HL-60/S4 (cell line): Measurements from ENCODE around the gene USHBP1.

Source experiments
- in situ Hi-C: fragments of 300-500 bp; cut with MboI; formaldehyde crosslinking; loops from 2 replicates; pipeline ENCODE4 v1.14.3; 2022; ENCODE audit warnings: low sequenced_read_pairs

The USHBP1 gene, protein sequence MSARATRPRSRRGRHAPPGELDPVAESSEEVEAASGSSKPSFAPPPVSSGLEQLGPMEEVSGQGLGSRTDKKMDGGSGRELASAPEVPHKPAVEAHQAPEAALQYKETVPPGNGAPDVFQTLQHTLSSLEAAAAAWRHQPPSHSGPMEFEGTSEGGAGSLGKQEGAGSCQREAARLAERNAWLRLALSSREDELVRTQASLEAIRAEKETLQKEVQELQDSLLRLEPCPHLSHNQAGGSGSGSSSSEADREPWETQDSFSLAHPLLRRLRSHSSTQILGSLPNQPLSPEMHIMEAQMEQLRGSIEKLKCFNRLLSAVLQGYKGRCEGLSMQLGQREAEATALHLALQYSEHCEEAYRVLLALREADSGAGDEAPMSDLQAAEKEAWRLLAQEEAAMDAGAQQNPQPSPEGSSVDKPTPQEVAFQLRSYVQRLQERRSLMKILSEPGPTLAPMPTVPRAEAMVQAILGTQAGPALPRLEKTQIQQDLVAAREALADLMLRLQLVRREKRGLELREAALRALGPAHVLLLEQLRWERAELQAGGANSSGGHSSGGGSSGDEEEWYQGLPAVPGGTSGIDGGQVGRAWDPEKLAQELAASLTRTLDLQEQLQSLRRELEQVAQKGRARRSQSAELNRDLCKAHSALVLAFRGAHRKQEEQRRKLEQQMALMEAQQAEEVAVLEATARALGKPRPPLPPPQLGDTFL

GRCh38 chr19:17264641-17264979, at the start of gene USHBP1:
Gene USHBP1, minus strand, starts transcription at chr19:17264745. Its CDS starts 446 bp downstream, at chr19:17264299.
- in situ Hi-C loops: no loop called here

DNA sequence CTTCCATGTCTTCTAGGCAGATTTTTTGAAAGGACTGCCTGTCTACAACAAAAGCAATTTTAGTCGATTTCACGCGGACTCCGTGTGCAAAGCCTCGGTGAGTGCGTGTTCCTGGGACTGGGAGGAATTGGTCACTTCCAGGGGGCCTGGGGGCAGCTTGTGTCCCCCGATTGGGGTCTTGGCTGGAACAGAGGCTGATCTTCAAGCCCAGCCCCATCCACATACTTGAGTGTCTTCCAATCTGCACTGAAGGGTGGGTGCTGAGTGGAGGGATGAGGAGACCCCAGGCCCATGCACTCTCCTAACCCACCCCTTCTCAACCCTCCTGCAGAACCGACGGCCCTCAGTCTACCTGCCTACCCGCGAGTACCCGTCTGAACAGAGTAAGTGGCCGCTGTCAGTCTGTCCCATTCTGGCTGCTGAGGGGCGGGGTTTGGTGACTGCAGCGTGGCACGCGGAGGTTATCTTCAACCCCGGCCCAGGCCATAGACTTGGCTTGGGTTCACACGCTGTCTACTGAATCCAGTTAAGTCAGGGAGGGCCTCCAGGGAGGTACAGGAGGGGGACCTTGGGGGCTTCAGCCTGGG, 49.6 kb upstream of the USHBP1 start:
- in situ Hi-C loops: no loop called here

- in situ Hi-C loops: no loop called here
These were observed 47.9 kb upstream of the USHBP1 start for GRCh38 chr19:17312189-17313113.

DNA sequence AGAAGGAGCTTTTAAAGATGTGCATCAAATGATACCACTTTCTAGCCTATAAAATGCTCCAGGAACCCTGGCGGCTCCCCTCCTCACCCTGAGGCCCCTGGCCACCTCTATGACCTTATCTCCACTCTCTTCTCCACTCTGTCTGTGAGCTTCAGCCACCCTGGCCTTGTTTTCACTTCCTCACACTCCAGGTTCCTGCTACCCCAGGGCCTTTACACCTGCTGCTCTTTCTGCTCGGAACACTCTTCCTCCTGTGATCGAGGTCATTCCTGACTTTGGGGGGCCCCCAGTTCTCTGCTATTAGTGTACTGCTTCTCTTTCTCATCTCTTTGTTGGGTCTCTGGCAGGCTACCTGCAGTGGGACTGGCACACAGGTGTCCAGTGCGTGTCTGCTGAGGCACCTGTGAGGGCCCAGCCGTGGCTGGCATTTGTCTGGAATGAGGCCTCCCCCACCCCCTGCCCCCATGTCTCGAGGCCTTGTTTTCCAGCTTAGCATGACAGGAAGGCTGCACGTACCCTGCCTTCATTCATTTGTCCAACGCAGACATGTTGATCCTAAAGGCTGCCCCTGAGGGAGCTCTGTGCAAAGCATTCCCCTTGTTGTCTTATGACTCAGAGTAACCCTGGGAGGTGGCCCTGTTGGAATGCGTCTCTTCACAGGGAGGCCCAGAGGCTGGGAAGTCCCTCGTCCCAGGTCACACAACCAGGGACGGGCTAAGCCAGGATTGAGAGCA, 47.1 kb upstream of the USHBP1 start:
- in situ Hi-C loops: no loop called here

- in situ Hi-C loops: no loop called here
These were observed 45.5 kb upstream of the USHBP1 start for GRCh38 chr19:17309965-17310461.

GRCh38 chr19:17309198-17309964, 44.8 kb upstream of the USHBP1 start, which contains the start of gene DDA1:
Gene DDA1, plus strand, starts transcription at chr19:17309563. Its CDS starts 92 bp downstream, at chr19:17309655.
- in situ Hi-C loops: no loop called here

DNA sequence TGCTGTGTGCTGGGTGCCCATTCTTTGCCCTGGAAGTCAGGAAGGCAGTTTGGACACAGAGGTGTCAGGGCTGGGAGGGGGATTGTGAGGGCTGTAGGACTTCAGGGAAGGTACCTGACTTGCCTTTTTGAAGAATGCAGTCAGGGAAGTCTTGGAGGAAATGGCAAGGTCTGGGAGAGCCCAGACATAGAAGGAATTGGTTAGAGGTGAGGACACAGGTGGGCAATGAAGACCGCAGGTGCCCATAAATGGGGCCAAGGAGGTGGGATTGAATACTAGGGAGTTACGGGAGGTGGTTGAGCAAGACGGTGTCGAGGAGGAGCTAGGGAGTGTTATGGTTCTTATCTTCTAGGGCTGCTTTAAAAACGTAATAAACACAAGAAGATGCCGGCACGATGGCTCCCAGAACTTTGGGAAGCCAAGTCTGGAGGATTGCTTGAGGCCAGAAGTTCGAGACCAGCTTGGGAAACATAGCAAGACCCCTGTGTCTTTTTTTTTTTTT, 43.4 kb upstream of the USHBP1 start:
- in situ Hi-C loops: no loop called here

DNA sequence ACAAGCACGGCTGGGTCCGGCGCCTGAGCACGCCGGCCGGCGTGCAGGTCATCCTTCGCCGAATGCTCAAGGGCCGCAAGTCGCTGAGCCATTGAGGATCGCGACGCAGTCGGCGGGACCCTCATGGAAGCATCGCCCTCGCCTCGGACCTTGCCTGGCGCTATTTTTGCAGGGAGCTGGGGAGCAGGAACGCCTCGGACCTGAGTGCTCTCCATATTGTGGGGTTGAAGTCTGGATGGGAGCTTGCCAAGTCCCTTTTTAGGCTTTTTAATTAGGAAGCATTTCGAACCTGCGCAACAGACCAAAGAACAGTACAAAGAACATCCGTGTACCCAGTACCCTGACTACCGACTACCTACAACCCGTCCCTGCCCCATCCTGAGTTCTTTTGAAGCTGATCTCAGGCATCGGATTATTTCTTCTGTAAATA, 41.8 kb upstream of the USHBP1 start:
- in situ Hi-C loops: no loop called here

DNA sequence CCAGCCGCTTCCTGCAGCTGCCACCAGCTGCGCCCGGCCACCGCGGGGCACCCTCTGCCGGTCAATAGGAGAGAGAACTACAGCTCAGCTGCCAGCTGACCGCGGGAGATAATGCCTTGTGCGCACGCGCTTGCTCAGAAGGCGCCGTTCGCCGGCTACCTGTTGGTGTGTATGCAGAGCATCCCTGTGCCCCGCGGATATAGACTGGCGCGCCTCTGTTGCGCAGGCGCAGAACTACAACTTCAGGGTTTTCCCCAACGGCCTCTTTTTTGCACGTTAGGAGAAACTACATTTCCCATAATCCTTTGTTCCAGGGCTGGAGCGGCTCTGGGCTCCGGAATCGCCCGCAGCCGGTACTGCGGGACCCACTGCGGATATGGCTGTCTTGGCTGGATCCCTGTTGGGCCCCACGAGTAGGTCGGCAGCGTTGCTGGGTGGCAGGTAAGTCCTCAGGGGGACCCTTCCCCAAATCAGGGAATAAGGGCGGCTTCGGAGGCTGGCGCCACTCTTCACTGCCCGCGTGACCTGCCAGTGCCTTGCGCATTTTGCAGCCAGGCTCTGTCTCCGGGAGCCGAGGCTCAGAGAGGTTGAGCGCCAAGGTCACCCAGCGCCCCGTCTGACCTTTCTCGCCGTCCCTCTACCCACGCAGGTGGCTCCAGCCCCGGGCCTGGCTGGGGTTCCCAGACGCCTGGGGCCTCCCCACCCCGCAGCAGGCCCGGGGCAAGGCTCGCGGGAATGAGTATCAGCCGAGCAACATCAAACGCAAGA, 41.2 kb upstream of the USHBP1 start, which contains the start of gene MRPL34:
Gene MRPL34, plus strand, starts transcription at position 356 of the 768 bp plus-strand sequence. Its CDS starts 21 bp downstream, at position 377.
- in situ Hi-C loops: no loop called here

DNA sequence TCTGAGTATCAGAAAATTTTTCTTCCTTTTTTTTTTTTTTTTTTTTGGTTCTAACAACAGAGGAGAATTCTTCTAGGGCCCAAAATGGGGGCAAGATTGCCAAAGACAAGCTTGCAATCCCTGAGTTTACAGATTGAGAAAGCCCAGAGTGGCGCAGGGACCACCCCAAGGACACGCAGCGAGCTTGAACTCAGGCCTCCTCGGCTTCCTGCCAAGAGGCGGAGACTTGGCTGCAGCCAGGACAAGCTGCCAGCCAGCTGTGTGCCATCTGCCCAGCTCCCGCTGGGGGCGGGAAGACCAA, 40.6 kb upstream of the USHBP1 start:
- in situ Hi-C loops: no loop called here

- in situ Hi-C loops: no loop called here
These were observed 40.1 kb upstream of the USHBP1 start for GRCh38 chr19:17304386-17305215.

DNA sequence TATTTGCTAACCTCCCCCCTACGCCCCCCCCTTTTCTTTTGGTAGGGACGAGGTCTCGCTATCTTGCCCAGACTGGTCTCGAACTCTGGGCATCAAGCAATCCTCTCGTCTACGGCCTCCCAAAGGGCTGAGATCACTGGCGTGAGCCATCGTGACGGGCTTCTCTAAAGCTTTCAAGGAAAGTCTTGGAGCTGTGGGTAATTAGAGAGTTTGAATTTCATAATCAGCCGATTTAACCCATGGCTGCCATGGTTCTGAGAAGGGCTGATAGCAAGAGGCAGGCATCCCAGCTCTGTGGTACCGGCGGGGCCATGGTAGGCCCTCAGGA, 39.4 kb upstream of the USHBP1 start:
- in situ Hi-C loops: no loop called here

DNA sequence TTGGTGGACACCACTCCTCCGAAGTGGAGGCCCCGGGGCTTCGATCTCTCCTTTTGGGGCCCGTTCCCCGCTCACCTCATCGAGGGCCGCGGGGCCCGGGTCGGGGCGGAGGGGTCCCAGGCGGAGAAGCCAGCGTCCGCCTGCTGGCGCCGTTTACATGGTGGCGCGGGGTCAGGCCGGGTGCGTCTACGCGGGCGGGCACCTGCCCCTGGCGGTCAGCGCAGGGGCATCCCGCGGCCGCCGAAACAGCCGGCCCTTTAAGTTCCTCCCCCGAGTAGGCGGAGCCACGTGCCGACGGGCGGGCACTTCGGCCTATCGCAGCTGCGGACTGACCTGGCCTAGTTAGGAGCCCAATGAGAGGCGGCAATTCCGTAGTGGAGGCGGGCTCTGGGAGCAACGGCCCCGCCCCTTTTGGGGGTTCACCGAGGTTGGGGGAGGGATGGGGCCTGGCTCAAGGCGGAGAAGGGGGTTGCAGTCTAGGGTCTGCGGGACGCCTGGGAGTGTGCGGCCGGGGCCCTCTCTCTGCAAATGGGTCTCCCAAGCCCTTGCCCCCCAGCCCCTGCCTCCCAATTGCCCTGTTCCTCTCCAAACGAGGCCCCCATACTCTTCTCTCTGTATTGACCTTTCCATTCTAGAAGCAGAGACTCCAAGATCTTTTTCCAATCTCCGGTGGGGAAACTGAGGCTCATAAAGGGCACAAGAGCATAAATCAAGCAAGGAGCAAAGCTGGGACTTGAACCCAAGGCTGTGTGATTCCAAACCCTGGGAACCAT, 38.8 kb upstream of the USHBP1 start, which contains the start of gene ABHD8:
Gene ABHD8, minus strand, starts transcription at position 259 of the 773 bp plus-strand sequence. CDS start 1,809 bp downstream, outside the sequence.
- in situ Hi-C loops: no loop called here

DNA sequence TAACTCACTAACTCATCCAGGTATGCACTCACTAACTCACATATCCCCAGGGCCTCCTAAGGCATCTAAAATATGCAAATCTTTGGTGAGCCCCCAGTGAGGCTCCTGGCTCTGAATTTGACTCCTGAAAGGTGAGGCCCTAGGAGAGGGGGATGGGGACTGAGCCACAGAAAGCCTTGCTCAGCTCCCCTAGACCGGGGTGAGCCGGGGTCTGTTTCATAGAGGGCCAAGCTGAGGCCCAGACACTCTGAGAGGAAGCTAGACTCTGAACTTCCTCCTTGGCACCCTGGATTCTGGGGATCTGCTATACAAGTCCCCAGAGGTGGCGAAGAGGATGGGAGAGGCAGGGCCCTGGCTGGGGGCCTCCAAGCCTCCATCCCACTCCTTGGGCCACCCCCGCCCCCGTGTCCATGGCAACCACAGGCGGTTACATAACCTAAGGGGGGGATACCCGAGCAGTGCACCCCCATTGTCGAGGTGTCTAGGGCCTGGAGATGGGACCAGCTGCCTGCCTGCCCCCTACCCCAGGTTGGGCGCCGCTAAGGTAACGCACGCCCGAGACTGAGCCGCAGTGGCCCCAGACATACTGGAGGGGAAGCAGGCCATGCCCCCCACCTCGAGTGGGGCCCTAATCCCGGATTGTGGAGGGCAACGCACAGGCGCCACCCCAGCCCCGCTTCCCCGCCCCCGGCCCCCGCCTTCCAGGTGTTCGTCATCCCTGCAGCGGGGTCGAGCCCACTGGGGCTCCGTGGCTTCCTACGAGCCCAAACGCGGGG, 38.0 kb upstream of the USHBP1 start:
- in situ Hi-C loops: no loop called here

DNA sequence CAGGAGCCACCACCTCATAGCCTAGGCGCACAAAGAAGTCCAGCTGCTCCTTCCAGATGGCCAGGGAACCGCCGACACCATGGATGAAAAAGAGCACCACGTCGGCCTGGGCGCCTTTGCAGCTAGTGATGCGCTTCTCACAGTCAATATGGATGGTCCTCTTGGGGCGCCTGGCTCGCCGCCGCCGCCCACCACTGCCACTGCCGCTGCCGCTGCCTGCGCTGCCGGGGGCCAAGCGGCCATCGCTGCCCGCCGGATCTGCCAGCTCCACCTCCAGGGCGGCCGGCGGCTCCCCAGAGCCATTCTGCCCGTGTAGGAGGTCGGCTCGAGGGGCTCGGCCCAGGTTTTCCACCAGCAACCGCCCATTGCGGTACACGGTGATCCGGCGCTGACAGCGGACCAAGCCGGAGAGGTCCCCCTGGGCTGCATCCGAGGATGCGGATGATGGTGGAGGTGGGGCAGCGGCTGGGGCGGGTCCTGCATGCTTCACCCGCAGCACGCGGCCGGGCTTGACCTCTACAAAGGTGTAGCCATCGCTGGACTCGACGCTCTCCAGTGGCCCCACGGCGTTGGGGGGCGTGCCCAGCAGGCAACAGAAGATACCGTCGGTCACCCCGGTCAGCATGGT, 36.6 kb upstream of the USHBP1 start:
- in situ Hi-C loops: no loop called here
